Forelimb muscle (tissue), 1 donor: ENCODE measurements around the gene L3MBTL2. TPM values are rescaled to one million over a fixed set of nuclear protein-coding genes. Genes with fewer than 3 reads are reported as not detected.

Experiments used
- DNase-seq: peaks from one replicate; pipeline ENCODE4 v3.0.0-alpha.2; 2013; ENCODE audit warnings: low read depth
- polyA plus RNA-seq: library from polyadenylated mRNA; unstranded; fragments of 120-200 nt; gene quantifications from one replicate; pipeline ENCODE4 v1.2.1, GENCODE V29; 2013; ENCODE audit not compliant: insufficient read length

L3MBTL2 gene
- polyA plus RNA-seq, 1 donor: 13.2 TPM

DNA sequence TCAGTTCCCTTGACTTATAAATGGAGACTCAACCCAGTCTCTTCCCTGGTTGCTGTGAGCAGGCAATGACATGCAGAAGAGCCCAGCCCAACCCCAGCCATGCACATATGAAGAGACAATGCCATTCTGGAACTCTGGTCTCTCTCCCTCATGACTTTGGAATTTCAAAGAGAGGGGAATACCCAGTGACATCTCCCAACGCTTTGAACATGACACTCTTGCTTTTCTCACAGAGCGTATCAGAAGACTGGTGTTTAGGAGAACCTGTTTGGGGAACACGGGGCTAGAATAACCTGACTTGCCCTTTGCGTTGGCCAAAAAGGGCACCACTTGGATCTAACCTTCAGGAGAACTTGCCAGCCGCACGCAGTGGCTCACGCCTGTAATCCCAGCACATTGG, 68.0 kb downstream of the L3MBTL2 start:
- DNase-seq: no peak

DNA sequence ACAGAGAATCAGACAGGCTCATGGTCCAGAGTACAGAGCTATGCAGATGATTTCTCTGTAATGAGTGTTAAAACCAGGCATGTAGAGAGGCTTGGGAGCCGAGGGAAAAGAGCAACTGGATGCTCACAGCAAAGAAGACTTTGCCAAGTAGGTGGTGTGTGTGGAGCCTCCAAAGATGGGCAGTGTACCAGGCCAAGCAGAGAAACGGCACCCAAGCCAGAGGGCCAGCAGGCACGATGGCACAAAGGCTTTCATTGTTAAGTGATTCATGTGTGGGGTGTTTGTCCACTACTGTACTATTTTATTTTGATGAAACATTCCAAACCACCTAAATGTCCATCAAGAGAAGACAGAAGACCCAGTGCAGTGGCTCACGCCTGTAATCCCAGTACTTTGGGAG, 69.7 kb downstream of the L3MBTL2 start:
- DNase-seq: no peak

DNA sequence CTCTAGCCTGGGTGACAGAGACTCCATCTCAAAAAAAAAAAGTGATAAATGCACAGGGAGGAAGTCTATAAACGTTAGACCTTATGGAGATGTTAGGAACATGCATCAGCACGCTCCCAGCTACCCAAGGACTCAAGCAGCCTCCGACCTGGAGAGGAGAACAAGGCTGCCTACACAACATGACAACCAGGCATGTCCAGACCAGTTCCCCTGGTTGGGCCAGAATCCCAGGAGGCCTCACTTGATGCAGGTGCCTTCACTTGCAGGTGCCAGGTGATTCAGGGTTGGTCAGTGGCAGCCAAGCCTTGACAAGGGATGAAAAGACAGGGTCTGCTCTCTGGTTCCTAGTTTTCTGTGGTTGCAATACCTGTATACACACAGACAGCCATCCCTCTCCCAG, 75.0 kb downstream of the L3MBTL2 start:
- DNase-seq: no peak

DNA sequence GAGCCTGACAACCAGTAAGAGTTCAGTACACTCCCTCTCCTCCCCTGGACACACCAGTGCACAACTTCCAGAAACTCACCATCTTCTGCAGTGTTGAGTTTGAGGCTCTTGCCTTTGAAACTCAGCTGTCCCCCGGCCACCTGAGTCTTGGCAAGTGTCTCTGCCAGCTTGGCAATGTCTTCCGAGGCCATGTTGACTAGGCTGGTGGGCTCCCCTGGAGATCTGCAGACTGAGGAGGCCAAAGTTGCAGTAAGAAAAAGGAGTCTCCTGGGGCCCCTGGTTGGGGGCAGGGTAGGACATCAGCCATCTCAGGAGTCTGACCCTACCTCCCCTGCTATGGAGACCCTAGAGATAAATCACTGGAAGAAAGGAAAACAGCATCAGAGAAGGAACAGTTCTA, 75.7 kb downstream of the L3MBTL2 start:
- DNase-seq: no peak

Other genes starting within 250 kb of the L3MBTL2 start
- gene EP300, start 112.7 kb upstream of the L3MBTL2 start, polyA plus RNA-seq: 33.3 TPM
- gene CHADL, start 35.6 kb downstream of the L3MBTL2 start, polyA plus RNA-seq: 4.5 TPM
- 27.8 TPM for gene RANGAP1, start 80.9 kb downstream of the L3MBTL2 start, polyA plus RNA-seq
- gene ZC3H7B, start 96.2 kb downstream of the L3MBTL2 start, polyA plus RNA-seq: 36.5 TPM
- 10.0 TPM for gene TEF, start 176.6 kb downstream of the L3MBTL2 start, polyA plus RNA-seq
- gene TOB2, start 241.5 kb downstream of the L3MBTL2 start, polyA plus RNA-seq: 35.2 TPM